ENCODE data around the gene DUSP10.

GRCh38 chr1:221687836-221688487 lies 53.9 kb downstream of the DUSP10 start:
- TF ChIP-seq CTCF (IDR thresholded peaks at IDR 0.05) (no peak), POLR2A (IDR thresholded peaks at IDR 0.05) (no peak), POLR2AphosphoS5 (IDR thresholded peaks at IDR 0.05) (no peak)
